ENCODE data around the gene FGA.

Gene FGA

DNA sequence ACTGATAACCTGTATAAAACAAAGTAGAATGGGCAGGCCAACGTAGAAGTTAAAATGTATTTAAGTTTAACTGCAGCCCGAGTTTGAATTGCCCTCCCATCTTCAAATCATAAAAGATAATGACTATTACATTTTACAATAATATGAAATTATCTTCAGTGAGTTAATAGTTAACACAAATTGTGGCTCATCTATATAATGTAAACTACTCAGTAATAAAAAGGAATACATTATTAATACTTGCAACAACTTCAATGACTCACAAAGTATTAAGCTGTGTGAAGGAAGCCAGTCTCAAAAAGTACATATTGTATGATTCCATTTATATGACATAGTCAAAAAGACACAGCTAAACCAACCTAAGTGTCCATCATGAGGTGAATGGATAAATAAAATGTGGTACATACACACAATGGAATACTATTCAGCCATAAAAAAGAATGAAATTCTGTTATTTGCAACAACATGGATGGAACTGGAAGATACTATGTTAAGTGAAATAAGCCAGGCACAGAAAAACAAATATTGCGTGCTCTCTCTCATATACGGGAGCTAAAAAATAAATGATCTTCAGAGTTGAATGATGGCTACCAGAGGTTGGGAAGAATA is 48.2 kb downstream of the FGA start:
- no peaks in the 10 kb centered on the region for H3K9me3 ChIP-seq (replicated peaks; ENCODE audit: insufficient read depth, low read length)
- no peaks in the 10 kb centered on the region for H4K20me1 ChIP-seq (ENCODE audit: insufficient read depth, low read length)
- no peak overlapping the region for H3K4me3 ChIP-seq (ENCODE audit: low read length)
- DNase-seq, result no peak
- no peak overlapping the region for H3K27ac ChIP-seq (ENCODE audit: low read length)
- no peak overlapping the region for H2AFZ ChIP-seq (ENCODE audit: low read length)
- peaks cover 5% of the 10 kb centered on the region for H3K79me2 ChIP-seq (ENCODE audit: low read length)
- TF ChIP-seq CTCF (IDR thresholded peaks at IDR 0.05; ENCODE audit: low read length) (no peak), EZH2phosphoT487 (IDR thresholded peaks at IDR 0.05; ENCODE audit: low read length) (no peak), EZH2 (optimal IDR thresholded peaks at IDR 0.05; ENCODE audit: low read depth, low read length) (no peak)
- no peaks in the 10 kb centered on the region for H3F3A ChIP-seq (ENCODE audit: insufficient read depth, low read length)
- H3K9me2 ChIP-seq (replicated peaks; ENCODE audit: insufficient read depth, low read length), result no peaks in the 10 kb centered on the region
- no peaks in the 10 kb centered on the region for H3K4me1 ChIP-seq (ENCODE audit: low read length)
- no peak overlapping the region for H3K4me2 ChIP-seq (ENCODE audit: low read depth, low read length)
- no peaks in the 10 kb centered on the region for H3K27me3 ChIP-seq (replicated peaks; ENCODE audit: insufficient read depth, low read length)
- no peak overlapping the region for H3K9ac ChIP-seq (ENCODE audit: low read length)
- peaks cover 20% of the 10 kb centered on the region for H3K36me3 ChIP-seq (replicated peaks; ENCODE audit: insufficient read depth, low read length)

Measured in MM.1S (cell line).